ENCODE results near the gene TXNDC17.
"Not testable (repeated sequence)": the region's sequence is repeated elsewhere in the genome, so short reads cannot be mapped to it uniquely, and the experiment has no call there.

TXNDC17 gene

DNA sequence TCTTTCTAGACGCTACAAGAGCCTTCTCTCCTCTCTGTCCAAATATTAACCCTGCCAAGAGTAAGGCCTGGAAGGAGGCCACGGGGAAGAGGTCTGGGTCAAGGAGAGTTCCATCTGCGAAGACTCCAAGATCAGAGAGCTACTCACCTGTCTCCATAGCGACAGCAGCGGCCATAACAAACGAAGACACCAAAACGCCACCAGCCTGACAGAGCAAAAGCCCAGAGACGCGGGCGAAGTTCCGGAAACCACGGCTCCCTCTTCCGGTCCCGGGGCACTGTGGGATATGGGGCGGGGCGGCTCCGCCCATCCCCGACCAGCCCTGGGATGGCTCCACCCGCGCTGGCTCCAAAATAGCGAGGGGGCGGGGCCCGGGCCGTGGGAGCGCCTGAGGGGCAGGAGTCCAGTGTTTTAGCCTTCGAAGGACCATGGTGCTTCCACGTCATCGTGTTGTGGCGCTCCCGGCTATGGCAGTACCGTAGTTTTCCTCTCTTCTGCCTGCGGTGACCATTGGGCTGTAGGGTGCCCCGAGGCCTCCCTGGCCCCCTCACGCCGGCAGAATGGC lies 10.6 kb downstream of the TXNDC17 start, which contains the start of the genes C17orf100 and MED31:
TSS of gene C17orf100 (plus strand) at position 409 of the 565 bp plus-strand sequence. CDS start at position 561, 152 bp downstream.
TSS of gene MED31 (minus strand) at position 252 of the 565 bp plus-strand sequence. CDS start at position 175, 77 bp downstream.
- Histone ChIP-seq H3K36me3 (peaks cover 23% of the 10 kb centered on the region), H3K27ac (peak within 1 kb of the TSS; percentile 95), H3K4me3 (ENCODE audit: low read depth in 1 of 2, low read length in 1 of 2) (peak within 1 kb of the TSS; percentile 91 to 94), H3K27me3 (peaks cover 47% of the 10 kb centered on the region), H3K9me3 (no peaks in the 10 kb centered on the region), H3K4me1 (ENCODE audit: control insufficient read depth in 1 of 2, insufficient read depth in 1 of 2, low read depth in 1 of 2, low read length in 1 of 2) (peaks cover 29 to 36% of the 10 kb centered on the region in 2 experiments)
- TF ChIP-seq, protein P1, sequence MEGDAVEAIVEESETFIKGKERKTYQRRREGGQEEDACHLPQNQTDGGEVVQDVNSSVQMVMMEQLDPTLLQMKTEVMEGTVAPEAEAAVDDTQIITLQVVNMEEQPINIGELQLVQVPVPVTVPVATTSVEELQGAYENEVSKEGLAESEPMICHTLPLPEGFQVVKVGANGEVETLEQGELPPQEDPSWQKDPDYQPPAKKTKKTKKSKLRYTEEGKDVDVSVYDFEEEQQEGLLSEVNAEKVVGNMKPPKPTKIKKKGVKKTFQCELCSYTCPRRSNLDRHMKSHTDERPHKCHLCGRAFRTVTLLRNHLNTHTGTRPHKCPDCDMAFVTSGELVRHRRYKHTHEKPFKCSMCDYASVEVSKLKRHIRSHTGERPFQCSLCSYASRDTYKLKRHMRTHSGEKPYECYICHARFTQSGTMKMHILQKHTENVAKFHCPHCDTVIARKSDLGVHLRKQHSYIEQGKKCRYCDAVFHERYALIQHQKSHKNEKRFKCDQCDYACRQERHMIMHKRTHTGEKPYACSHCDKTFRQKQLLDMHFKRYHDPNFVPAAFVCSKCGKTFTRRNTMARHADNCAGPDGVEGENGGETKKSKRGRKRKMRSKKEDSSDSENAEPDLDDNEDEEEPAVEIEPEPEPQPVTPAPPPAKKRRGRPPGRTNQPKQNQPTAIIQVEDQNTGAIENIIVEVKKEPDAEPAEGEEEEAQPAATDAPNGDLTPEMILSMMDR (IDR thresholded peaks at IDR 0.05) = peak; percentile 17

DNA sequence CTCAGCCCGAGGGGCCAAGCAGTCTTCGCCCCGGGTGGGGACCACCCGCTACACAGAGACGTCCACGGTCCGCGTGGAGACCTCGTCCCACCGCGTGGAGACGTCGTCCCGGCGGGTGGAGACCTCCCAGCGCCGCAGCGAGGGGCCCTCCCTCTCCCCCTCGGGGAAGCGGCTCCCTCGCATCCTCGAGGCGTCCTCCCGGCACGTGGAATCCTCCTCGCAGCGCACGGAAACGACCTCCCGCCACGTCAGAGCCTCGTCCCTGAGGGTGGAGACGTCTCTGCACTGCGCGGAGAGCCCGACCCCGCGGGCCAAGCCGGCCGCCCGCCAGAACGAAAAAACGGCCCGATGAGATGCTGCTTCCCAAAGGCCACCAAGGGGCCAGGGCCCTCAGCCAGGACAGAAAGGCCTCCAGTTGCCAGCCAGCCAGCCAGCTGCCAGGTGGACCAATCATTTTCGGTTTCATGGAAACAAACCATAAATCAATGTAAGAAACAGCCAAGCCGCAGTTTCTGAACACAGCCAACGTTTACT lies 11.1 kb downstream of the TXNDC17 start:
- Histone ChIP-seq H3K4me1 (ENCODE audit: control insufficient read depth in 1 of 2, insufficient read depth in 1 of 2, low read depth in 1 of 2, low read length in 1 of 2) (peaks cover 29 to 36% of the 10 kb centered on the region in 2 experiments), H3K4me3 (ENCODE audit: low read depth in 1 of 2, low read length in 1 of 2) (peak overlapping the region; percentile 91 to 94), H3K36me3 (peaks cover 18% of the 10 kb centered on the region), H3K9me3 (no peaks in the 10 kb centered on the region), H3K27me3 (peaks cover 52% of the 10 kb centered on the region), H3K27ac (peak overlapping the region; percentile 95)
- TF ChIP-seq, protein P1 (IDR thresholded peaks at IDR 0.05) = no peak

DNA sequence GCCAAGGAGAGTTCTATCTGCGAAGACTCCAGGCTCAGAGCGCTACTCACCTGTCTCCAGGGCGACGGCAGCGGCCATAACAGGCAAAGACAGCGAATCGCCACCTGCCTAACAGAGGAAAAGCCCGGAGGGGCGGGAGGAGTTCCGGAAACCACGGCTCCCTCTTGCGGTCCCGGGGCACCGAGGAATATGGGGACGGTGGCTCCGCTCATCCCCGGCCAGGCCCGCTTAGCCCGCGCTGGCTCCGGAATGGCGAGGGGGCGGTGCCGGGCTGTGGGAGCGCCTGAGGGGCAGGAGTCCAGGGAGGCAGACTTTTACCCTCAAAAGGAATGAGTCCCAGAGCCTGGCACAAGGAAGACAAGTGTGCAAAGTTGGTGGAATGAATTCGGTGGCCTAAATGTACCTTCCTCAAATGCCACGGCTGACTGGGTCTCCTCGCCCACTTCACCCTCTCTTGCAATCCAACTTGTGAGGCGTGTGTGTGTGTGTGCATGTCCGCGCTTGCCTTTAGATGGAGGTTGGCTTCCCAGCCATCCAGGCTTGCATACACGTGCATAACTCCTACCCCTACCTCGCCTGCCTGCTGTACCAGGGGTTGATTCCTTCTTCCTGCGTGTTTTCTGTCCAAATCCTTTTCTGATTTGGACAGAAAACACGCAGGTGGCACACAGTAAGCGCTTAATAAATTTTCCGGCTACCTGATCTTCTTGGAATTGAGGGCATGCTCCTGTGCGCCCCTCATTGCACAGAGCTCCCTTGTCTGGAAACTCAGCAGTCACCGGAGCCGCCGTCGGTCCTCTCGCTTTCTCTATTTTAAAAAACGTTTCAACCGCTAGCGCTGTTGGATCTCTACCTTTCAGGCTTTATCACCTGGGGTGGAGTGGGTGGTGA lies 14.2 kb downstream of the TXNDC17 start:
- H3K9me3 ChIP-seq = no peaks in the 10 kb centered on the region
- TF ChIP-seq, protein P1 (IDR thresholded peaks at IDR 0.05) = no peak
- no peak overlapping the region for H3K27ac ChIP-seq
- H3K4me3 ChIP-seq (ENCODE audit: low read depth in 1 of 2, low read length in 1 of 2) = peak overlapping the region in 1 of 2 experiments; percentile 20
- H3K36me3 ChIP-seq = no peaks in the 10 kb centered on the region
- H3K27me3 ChIP-seq = peaks cover 82% of the 10 kb centered on the region
- H3K4me1 ChIP-seq (ENCODE audit: control insufficient read depth in 1 of 2, insufficient read depth in 1 of 2, low read depth in 1 of 2, low read length in 1 of 2) = peaks cover 35 to 47% of the 10 kb centered on the region in 2 experiments

DNA sequence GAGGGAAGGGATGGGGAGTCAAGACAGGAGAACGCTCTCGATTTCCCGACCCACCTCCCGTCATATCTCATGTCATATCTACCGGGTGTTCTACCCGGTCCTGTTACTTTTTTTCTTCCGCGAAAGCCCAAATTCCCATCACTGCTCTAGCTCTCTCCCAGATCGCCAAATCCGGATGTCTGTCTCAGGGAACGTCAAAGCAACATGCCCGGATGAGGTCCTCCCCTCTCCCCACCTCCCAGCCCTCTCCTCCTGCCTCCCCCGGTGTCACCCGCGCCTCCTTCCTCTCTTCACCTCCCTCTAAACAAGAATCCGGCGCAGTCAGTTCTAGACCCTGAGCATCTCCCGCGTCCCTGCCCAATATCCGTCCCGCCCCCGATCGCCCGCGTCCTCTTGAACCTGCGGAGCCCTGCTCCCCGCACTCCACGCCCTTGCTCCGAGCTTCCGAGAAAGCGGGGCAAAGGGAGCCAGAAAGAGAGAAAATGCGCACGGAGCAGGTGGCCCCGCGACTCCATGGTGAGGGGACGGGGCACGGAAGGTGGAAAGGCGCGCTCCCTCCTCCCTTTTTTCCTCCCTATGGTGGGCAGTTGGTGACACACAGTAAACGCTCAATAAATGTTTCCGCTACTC lies 15.0 kb downstream of the TXNDC17 start:
- peaks cover 85% of the 10 kb centered on the region for H3K27me3 ChIP-seq
- not testable (repeated sequence) for H3K27ac ChIP-seq, H3K9me3 ChIP-seq, H3K36me3 ChIP-seq
- H3K4me1 ChIP-seq (ENCODE audit: control insufficient read depth in 1 of 2, insufficient read depth in 1 of 2, low read depth in 1 of 2, low read length in 1 of 2) = peaks cover 35 to 47% of the 10 kb centered on the region in 2 experiments
- H3K4me3 ChIP-seq (ENCODE audit: low read depth in 1 of 2, low read length in 1 of 2) = peak overlapping the region in 1 of 2 experiments; percentile 18

DNA sequence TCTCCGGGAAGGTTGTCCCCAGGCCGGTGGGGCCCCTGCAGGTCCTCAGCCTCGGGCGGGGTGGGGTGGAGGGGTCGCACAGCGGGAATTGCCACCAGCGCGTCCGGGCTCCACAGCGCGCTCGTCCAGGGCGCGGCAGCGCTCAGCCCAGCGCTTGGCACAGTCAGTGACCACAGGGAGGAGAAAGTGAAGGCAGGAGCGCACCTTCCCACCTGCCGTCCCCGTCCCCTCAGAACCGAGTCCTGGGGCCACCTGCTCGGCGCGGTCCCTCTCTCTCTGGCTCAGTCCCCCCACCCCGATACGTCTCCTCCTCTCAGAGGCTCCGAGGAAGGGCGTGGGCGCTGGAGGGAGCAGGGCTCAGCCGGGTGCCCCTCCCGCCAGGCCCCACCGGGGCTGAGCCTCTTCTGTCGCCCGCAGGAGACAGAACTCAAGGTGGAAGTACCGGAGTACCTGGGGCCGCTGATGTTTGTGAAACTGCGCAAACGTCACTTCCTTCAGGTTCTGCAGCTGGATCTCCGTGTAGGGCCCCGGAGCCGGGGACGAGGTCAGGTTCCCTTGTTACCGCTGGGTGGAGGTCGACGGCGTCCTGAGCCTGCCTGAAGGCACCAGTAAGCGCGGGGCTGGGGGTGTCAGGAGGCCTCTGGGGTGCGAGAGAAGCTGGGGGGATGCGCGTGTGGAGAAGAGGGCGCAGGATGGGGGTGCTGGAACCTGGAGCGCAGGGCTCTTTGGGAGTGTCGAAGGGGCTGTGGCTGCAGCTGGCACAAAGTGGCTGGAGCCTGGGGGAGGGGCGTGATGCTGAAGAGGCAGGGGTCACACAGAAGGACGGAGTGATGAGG lies 16.2 kb downstream of the TXNDC17 start:
- Histone ChIP-seq H3K4me1 (ENCODE audit: control insufficient read depth in 1 of 2, insufficient read depth in 1 of 2, low read depth in 1 of 2, low read length in 1 of 2) (peaks cover 36 to 51% of the 10 kb centered on the region in 2 experiments), H3K27ac (peak overlapping the region; percentile 50), H3K4me3 (ENCODE audit: low read depth in 1 of 2, low read length in 1 of 2) (peak overlapping the region; percentile 60 to 66), H3K27me3 (peaks cover 89% of the 10 kb centered on the region)
- H3K9me3 ChIP-seq, H3K36me3 ChIP-seq: not testable (repeated sequence)
